HUES64 (cell line): ENCODE results near the gene RBMS3.

Experiments used
- H3K27ac ChIP-seq: 2 replicates; pipeline ENCODE4 v1.7.0; 2013; ENCODE audit warnings: low read depth, low read length, inconsistent platforms
- H3K27me3 ChIP-seq: 2 replicates; pipeline ENCODE4 v1.6.1; 2013; ENCODE audit warnings: mild to moderate bottlenecking, low read length; ENCODE audit not compliant: insufficient read depth
- H3K36me3 ChIP-seq: 2 replicates; pipeline ENCODE4 v1.6.1; 2013; ENCODE audit warnings: mild to moderate bottlenecking, low read length; ENCODE audit not compliant: insufficient read depth
- H3K4me1 ChIP-seq: 2 replicates; pipeline ENCODE4 v1.6.1; 2013; ENCODE audit warnings: mild to moderate bottlenecking, low read length, moderate library complexity; ENCODE audit not compliant: insufficient read depth
- H3K4me3 ChIP-seq: 2 replicates; pipeline ENCODE4 v1.5.1; 2013; ENCODE audit warnings: mild to moderate bottlenecking, low read length, moderate library complexity
- H3K9ac ChIP-seq: 2 replicates; pipeline ENCODE4 v1.6.1; 2013; ENCODE audit warnings: mild to moderate bottlenecking, low read depth, low read length
- H3K9me3 ChIP-seq: 2 replicates; pipeline ENCODE4 v1.6.1; 2013; ENCODE audit warnings: low read depth, low read length; ENCODE audit not compliant: insufficient read depth
- WGBS: fragments of 150-250, 120-280 bp; methylation state at CpG from one replicate; pipeline ENCODE4 v1.1.7; 2013; ENCODE audit warnings: missing lambda C conversion rate; 5-methylcytosine and 5-hydroxymethylcytosine counted together

The RBMS3 gene

GRCh38 chr3:29642393-29643033 is 361.6 kb downstream of the RBMS3 start:
- peaks cover 29% of the 10 kb centered on the region for H3K4me1 ChIP-seq
- 93% methylated on average over 5 of the region's 5 CpGs for WGBS
- no peaks in the 10 kb centered on the region for H3K36me3 ChIP-seq
- no peaks in the 10 kb centered on the region for H3K27me3 ChIP-seq
- H3K9ac ChIP-seq, result no peak overlapping the region
- no peak overlapping the region for H3K4me3 ChIP-seq
- no peak overlapping the region for H3K27ac ChIP-seq
- no peaks in the 10 kb centered on the region for H3K9me3 ChIP-seq

GRCh38 chr3:29643034-29643425 is 362.2 kb downstream of the RBMS3 start:
- H3K36me3 ChIP-seq, result no peaks in the 10 kb centered on the region
- H3K4me3 ChIP-seq, result no peak overlapping the region
- no peaks in the 10 kb centered on the region for H3K27me3 ChIP-seq
- H3K4me1 ChIP-seq, result peaks cover 29% of the 10 kb centered on the region
- WGBS, result 86% methylated on average over 3 of the region's 3 CpGs
- no peak overlapping the region for H3K9ac ChIP-seq
- H3K9me3 ChIP-seq, result no peaks in the 10 kb centered on the region
- no peak overlapping the region for H3K27ac ChIP-seq

- no peaks in the 10 kb centered on the region for H3K27me3 ChIP-seq
- no peaks in the 10 kb centered on the region for H3K9me3 ChIP-seq
- no peaks in the 10 kb centered on the region for H3K36me3 ChIP-seq
- WGBS, result 95% methylated on average over 6 of the region's 6 CpGs
- no peak overlapping the region for H3K27ac ChIP-seq
- H3K4me3 ChIP-seq, result no peak overlapping the region
- peaks cover 24% of the 10 kb centered on the region for H3K4me1 ChIP-seq
- H3K9ac ChIP-seq, result no peak overlapping the region
Observed at GRCh38 chr3:29644261-29644660, 363.4 kb downstream of the RBMS3 start.

- Histone ChIP-seq H3K9ac (no peak overlapping the region), H3K36me3 (no peaks in the 10 kb centered on the region), H3K4me1 (peaks cover 16% of the 10 kb centered on the region), H3K27ac (no peak overlapping the region), H3K4me3 (no peak overlapping the region), H3K9me3 (no peaks in the 10 kb centered on the region), H3K27me3 (no peaks in the 10 kb centered on the region)
- 94% methylated on average over 3 of the region's 3 CpGs for WGBS
Observed at GRCh38 chr3:29644956-29645636, 364.2 kb downstream of the RBMS3 start.

GRCh38 chr3:29646043-29646442 is 365.2 kb downstream of the RBMS3 start:
- H3K27me3 ChIP-seq, result no peaks in the 10 kb centered on the region
- no peak overlapping the region for H3K4me3 ChIP-seq
- H3K9me3 ChIP-seq, result no peaks in the 10 kb centered on the region
- H3K9ac ChIP-seq, result no peak overlapping the region
- 100% methylated on average over 1 of the region's 1 CpG for WGBS
- H3K36me3 ChIP-seq, result no peaks in the 10 kb centered on the region
- H3K4me1 ChIP-seq, result peaks cover 9% of the 10 kb centered on the region
- H3K27ac ChIP-seq, result no peak overlapping the region

GRCh38 chr3:29649815-29650547 is 369.1 kb downstream of the RBMS3 start:
- 94% methylated on average over 5 of the region's 6 CpGs for WGBS
- no peak overlapping the region; the same call in 1 of the 2 replicates for H3K27ac ChIP-seq

GRCh38 chr3:29653680-29654079 is 372.8 kb downstream of the RBMS3 start:
- no peaks in the 10 kb centered on the region for H3K27me3 ChIP-seq
- peaks cover 12% of the 10 kb centered on the region for H3K4me1 ChIP-seq
- H3K27ac ChIP-seq, result no peak overlapping the region
- 83% methylated on average over 4 of the region's 4 CpGs for WGBS
- H3K36me3 ChIP-seq, result no peaks in the 10 kb centered on the region
- no peak overlapping the region for H3K4me3 ChIP-seq
- no peaks in the 10 kb centered on the region for H3K9me3 ChIP-seq
- no peak overlapping the region for H3K9ac ChIP-seq

More at GRCh38 chr3:29649815-29650547, 369.1 kb downstream of the RBMS3 start:
- H3K27me3 ChIP-seq, result no peaks in the 10 kb centered on the region
- H3K4me1 ChIP-seq, result peaks cover 8% of the 10 kb centered on the region
- no peaks in the 10 kb centered on the region for H3K9me3 ChIP-seq
- H3K36me3 ChIP-seq, result no peaks in the 10 kb centered on the region
- H3K4me3 ChIP-seq, result no peak overlapping the region
- no peak overlapping the region for H3K9ac ChIP-seq

GRCh38 chr3:29655015-29655747 is 374.3 kb downstream of the RBMS3 start:
- Histone ChIP-seq H3K4me1 (peaks cover 12% of the 10 kb centered on the region), H3K36me3 (no peaks in the 10 kb centered on the region), H3K27me3 (no peaks in the 10 kb centered on the region), H3K27ac (no peak overlapping the region), H3K9ac (no peak overlapping the region), H3K4me3 (no peak overlapping the region), H3K9me3 (no peaks in the 10 kb centered on the region)
- 59% methylated on average over 4 of the region's 6 CpGs for WGBS

- Histone ChIP-seq H3K36me3 (no peaks in the 10 kb centered on the region), H3K9ac (no peak overlapping the region), H3K9me3 (no peaks in the 10 kb centered on the region), H3K27ac (no peak overlapping the region), H3K4me1 (no peaks in the 10 kb centered on the region), H3K4me3 (no peak overlapping the region), H3K27me3 (no peaks in the 10 kb centered on the region)
- WGBS, result 92% methylated on average over 3 of the region's 3 CpGs
Observed at GRCh38 chr3:29665688-29666087, 384.8 kb downstream of the RBMS3 start.

- Histone ChIP-seq H3K4me3 (no peak overlapping the region), H3K4me1 (no peaks in the 10 kb centered on the region), H3K9me3 (no peaks in the 10 kb centered on the region), H3K36me3 (no peaks in the 10 kb centered on the region), H3K27me3 (no peaks in the 10 kb centered on the region), H3K9ac (no peak overlapping the region), H3K27ac (no peak overlapping the region)
- WGBS, result 100% methylated on average over 2 of the region's 2 CpGs
Observed at GRCh38 chr3:29668233-29668632, 387.4 kb downstream of the RBMS3 start.

GRCh38 chr3:29668728-29669127 is 387.9 kb downstream of the RBMS3 start:
- H3K4me1 ChIP-seq, result no peaks in the 10 kb centered on the region
- no peaks in the 10 kb centered on the region for H3K36me3 ChIP-seq
- WGBS, result 87% methylated on average over 2 of the region's 2 CpGs
- H3K27ac ChIP-seq, result no peak overlapping the region
- no peak overlapping the region for H3K4me3 ChIP-seq
- H3K9ac ChIP-seq, result no peak overlapping the region
- H3K9me3 ChIP-seq, result no peaks in the 10 kb centered on the region
- H3K27me3 ChIP-seq, result no peaks in the 10 kb centered on the region
